HG02588 (cell line): Measurements from ENCODE around the gene AUTS2.

Source experiments
- ATAC-seq: cut with Tn5 transposase; IDR thresholded peaks from one replicate; pipeline ENCODE4 v1.9.1; 2021; ENCODE audit warnings: mild to moderate bottlenecking, moderate library complexity; ENCODE audit not compliant: unreplicated experiment

Gene AUTS2

DNA sequence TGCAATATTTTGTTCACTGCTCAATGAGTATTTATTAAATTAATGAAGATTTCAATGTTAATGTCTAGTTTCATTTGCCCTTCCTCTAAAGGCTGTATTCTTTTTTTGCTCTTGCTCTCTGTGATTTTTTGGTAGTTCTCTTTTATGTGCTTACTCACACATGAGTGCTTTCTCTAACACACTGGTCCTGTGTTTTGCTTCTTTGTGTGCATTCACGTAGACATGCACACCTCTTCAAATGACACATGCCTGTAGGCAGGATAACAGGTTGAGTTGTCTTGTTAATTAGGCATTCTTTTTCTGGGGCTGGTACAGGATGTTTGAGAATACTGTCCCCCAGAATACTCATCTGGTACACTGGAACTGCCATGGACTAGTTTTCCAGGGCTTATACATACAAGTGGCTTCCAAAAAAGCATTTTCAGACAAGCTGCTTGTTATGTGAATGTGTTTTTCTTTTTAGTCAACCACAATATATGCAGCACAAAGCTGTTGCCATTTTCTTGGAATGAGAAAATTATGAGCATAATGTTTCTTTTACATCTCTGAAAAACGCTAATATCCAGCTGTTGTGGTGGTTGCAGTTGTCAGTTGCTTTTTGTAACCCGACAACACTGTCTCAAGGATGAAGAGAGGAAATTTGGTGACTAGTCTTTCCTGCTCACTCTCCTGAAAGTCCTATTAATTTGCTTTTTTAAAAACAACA, 416.4 kb downstream of the AUTS2 start:
- no peak for ATAC-seq

DNA sequence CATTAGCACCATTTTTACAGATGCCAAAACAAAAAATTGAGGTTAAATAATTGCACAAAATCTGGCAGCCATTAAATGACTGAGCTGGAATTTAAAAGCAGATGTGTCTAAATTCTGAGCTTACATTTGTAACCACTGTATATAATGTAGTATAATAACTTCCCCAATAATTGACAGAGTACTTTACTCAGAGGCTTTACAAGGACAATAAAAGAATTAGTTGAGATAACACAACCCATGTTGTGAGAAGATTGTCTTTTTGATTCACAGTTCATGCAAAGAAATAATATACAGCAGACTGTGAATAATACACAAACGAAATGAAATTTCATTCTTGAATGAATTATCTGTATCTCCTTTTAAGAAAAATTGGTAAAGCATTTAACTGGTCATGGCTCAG, 417.1 kb downstream of the AUTS2 start:
- no peak for ATAC-seq

DNA sequence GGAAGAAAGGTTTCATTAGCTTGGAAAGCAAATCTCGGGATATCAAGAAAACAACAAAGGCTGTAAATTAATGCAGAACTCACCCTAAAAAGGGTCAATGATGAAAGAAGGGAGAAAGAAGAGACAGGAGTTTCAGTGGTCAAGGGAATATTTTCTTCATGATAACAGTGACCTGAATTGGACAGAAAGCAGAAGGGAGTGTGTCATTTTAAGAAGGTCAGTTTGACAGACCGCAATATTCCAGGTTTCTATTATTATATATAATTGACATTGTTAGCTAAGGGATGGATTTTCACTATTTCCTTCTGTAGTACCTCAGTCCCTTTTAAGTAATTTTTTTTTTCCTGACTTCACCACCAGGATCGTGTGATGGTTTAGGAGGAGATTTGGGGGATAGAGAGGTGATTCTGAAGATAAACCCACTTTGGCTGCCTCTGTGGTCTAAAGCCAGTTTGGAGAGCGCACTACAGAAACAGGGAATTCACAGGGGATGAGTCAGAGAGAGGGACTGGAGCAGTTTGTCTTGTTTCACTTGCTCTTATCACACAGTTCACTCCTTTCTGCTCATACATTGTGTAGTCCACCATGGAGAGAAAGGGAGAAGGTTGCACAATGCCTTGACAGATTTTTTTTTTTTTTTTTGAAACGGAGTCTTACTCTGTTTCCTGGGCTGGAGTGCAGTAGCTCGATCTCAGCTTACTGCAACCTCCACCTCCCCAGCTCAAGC, 417.9 kb downstream of the AUTS2 start:
- no peak for ATAC-seq

DNA sequence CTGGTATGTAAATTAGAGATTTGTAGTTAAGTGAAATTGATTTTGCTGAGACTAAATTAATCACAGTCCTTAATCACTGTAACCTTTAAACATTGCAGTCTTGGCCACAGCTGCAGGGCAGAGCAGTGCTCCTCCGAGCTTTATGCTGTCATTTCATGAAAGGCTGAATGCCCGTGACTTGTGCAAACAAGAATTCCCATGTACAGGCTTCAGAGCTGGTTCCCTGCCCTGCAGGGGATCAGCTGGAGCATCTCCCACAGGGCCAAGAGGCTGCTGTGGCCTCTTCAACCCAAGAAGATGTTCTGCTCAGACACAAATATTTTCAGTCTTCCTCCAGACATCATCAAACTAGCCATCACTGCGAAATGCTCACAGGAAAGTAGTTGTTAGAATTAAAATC, 419.1 kb downstream of the AUTS2 start:
- ATAC-seq: no peak

DNA sequence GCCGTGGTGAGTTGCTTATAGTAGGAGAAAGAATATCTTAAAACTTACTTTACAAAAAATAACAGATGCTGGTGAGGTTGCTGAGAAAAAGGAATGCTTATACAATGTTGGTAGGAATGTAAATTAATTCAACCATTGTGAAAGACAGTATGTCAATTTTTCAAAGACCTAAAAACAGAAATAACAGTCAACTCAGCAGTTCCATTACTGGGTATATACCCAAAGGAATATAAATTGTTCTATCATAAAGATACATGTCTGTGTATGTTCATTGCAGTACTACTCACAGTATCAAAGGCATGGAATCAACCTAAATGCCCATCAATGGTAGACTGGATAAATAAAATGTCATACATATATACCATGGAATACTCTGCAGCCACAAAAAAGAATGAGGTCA, 420.4 kb downstream of the AUTS2 start:
- no peak for ATAC-seq

DNA sequence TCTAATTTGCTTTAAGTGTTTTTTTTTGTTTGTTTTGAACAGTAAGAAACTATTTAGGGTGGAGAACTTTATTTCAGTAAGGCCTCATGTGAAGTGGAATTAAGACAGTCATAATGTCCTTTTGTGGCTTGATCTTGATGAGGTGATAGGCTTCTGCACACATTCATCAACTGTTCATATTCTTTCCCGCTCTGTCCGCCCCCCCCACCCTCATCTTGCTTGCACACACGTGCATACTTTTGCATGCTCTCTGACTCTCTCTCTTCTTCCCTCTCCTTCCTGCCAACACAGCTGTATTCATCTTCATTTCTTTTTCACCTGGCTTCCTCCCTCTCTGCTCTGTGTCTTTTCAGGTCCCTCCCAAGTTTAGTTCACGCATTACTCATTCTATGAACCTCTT, 429.6 kb downstream of the AUTS2 start:
- no peak for ATAC-seq

DNA sequence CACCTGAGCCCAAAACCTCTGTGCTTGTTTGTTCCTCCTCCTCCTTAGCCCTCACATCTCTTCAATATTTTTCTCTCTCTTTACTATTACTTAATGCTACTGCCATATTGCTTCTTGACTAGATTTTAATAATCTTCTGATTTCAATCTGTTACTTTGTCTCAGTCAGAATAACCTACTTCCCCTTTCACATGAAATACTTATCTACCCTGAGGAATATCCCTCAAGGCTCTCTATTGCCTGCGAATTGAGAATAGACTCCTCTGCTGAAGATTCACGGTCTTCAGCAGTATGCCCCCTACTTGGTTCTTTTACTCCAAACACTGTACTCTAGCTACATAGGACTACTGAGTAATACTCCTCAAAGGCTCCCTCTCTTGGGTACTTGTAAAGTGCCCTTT, 430.3 kb downstream of the AUTS2 start:
- ATAC-seq: no peak

DNA sequence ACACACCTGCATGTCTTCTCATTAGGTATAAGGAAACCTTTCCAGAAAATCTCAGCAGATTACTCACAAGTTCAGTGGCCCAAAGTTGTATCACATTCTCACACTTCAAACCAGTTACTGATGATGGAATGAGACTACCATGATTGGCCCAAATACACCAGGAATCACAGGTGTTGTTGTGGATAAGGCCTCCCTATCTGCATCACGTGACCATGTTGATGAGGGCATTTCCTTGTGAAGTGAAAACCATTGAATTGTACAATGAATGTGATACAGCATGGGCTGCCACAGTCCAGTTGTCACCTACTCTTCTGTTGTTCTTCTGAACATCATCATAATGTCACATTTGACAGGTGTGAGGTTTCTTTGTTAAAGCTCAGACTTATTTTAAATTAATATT, 431.7 kb downstream of the AUTS2 start:
- ATAC-seq: no peak

DNA sequence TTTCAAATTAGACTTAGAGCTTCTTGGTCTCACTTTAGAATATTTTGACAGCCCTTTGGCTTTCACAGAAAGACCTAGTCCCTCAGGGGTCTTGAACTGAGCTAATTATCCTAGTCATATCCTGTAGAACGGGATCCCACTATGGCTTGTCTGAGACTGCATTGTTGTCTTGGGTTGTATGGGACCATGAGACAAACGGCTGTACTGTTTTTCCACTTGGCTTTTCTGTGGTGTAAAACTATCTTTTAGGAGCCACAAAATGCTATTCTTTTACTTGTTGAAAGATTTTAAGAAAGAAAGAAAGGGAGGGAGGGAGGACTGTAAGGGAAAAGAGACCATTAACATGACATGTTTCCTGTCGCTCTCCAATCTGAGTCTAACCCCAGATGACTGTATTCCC, 432.5 kb downstream of the AUTS2 start:
- no peak for ATAC-seq

DNA sequence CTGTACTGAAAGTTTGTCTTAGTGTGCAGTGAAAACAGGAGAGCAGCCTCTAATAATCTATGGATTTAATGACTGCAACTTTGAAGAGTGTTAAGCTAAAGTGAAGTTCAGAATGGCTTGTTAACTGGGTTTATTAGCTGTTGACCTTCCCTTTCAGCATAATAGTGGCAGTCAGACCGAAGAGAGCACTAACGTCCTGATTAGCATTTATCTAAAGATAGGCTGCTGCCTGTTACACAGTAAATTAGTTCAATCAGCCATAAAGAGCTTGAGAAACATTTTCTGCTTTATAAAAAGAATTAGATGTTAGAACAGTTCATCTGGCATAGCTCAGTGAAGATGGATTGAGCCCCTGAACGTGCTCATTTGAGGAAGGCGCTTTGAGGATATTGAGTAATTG, 433.0 kb downstream of the AUTS2 start:
- no peak for ATAC-seq

DNA sequence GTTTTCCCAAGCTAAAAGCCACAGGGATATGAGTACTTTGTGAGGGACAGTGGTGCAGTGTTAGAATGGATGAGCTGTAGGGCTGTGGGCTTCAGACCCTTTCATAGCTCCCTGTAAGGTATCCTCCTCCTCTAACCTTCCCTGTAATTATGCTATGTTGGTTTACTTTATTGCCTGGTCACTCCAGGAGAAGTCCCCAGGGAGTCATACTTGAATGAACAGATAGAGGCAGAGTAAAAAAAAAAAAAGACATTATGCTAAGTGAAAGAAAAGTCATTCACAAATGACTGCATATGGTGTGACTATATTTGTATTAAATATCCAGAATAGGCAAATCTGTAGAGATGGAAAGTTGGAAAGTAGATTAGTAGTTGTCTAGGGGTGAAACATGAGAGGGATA, 434.4 kb downstream of the AUTS2 start:
- no peak for ATAC-seq

DNA sequence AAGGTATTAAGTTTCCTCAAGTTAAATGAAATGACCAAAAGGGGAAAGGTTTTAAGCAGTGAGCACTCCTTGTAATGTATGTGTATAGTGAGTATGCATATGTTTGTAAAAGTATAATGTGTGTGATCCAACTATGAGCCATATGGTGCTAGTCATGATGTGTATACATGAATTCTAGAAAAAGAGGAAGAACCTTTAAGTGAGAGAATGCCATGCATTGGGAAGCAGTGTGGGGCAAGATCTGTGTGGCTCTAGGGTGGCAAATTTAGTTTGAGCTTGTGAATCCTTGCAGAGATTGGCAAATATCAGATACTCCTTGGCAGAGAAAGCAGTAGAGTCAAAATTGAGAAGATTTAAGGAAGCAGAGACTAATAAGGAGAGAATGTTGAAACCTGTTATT, 435.0 kb downstream of the AUTS2 start:
- ATAC-seq: no peak

DNA sequence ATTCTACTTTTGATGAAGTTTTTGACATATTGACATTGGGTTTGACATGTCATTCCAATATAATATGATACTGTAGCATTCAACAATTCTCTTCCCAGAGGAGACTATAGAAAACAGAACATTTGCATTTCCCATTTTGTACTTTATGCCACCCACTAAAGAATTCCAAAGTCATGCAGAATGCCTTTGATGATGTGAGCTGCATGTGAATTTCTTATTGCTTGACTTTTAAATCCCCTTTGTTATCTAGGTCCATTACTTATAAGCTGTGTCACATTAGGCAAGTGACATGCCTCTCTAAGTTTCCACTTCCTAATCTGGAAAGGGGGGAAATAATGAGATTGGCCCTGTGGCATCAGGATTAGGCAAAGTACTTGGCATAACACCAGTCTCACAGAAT, 436.7 kb downstream of the AUTS2 start:
- no peak for ATAC-seq

DNA sequence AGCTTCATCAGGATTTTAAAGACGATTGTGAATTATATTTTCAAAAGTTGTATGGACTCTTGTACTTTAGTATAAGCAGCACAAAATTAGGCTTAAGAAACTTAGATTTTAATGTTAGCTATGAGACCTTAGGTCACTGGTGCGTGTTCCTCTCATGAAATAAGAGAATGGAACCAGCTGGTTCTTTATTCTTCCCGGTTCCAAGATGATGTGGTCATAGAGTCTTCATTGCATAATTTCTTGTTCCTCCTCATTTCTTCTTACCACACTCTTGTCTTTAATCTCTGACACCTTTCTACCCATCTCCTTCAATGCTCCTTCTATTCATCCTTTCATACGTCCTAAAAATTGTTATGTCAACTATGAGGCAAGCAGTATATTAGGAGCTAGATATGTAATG, 437.2 kb downstream of the AUTS2 start:
- ATAC-seq: no peak

DNA sequence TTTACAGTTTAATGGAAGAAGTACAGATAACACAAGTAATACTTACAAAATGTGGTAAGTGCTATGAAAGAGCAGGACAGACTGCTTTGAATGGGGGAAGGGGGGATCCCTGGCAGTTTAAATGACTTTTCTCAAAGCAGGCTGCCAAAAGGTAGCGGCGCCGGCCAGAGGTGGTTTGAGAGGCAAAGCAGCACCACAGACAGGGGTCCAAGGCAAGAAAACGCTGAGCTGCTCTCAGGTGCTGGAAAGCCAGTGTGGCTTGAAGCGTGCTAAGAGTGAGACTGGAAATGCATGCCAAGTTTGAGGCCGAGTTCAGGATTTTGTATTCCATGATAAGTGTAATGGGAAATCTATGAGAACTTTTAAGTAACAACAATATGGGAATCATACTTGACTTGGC, 437.7 kb downstream of the AUTS2 start:
- ATAC-seq: no peak

DNA sequence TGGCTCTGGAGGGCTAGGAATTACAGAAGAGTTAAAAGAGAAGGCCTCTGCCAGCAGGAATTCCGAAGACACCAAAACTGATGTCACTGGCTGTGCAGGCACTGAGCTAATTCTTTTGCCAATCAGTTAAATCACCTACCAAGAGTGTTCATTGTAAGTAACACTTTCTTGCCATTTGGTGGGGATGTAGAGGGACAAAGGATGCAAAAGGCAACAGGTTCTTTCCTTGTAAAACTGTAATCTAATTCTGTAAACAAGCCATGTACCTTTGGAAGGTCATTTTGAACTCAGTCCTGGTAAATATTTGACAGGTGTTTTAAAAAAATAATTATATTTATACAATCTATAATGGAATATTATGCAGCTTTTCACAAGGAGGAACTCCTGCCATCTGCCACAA, 438.4 kb downstream of the AUTS2 start:
- no peak for ATAC-seq

DNA sequence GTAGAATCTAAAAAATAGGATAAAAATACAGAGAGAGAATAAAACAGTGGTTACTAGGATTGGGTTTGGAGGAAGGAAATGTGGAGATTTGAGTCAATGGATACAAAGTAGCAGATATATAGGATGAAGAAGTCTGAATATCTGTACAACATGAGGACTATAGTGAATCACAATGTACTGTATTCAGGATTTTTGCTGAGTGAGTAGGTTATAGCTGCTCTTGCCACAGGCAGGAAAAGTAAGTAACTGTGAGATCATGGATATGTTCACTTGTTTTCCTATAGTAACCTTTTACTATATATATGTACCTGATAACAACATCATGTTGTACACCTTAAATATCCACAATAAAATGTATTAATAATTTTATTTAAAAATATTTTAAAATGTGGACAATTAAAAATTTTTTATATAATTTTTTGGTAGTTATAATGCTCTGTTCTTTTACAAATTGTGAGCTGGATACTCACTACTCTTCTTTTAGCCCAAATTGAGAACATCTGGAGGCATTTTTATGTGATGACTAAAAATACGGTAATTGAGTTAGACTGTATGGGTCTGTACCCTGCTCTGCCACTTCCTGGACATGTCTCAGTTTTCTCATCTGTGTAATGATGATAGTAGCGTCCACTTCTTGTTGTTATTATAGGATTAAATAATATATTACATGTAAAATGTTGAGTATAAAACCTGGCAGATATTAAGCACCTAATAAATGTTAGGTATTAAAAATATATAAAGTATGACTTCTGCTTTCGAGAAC, 439.1 kb downstream of the AUTS2 start:
- no peak for ATAC-seq

DNA sequence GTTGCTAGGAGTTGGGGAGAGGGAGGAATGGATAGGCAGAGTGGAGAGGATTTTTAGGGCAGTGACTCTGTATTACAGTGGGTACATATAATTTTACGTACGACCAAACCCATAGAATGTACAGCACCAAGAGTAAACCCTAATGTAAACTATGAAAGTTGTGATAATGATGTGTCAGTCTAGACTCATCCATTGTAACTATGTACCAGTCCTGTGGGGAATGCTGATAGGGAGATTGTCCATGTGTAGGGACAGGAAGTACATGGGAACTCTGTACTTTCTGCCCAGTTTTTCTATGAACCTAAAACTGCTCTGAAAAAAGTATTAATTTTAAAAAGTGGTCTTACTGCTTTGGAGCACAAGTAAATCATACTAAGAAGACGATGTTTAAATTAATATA, 441.8 kb downstream of the AUTS2 start:
- ATAC-seq: no peak

DNA sequence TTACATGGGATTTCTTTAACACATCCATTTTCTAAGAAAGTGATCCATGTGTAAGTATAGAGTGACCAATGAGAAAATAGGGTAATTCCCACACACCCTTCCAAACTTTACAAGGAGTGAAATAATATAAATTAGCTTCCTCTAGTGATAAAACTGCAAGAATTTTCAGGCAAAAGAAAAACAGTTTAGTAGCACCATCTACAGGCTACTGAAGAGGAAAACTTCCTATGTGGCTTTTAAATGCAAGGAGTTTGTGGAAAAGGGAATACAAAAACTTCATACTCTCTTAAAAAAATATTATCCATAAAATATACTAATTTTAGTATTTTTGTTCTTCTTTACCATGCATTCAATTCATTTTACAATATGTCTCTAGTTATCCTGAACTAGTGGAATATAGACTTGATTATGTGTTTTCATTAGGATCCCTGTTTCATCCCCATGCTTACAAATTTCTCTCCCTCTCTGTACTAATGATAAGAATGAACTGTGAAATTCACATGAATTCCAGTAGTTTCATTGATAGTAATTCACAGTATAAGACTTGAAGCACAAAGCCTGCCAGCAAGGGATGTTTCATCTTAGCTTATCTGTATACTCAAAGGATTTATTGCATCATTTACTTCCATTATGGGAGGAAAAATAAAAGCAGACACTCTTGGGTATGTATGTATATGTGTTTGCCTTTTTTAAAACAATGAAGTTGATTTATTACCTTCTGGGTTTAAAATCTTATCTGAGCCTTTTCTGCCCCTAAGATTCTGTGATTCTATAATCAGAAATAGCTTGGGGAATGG, 442.9 kb downstream of the AUTS2 start:
- no peak for ATAC-seq

DNA sequence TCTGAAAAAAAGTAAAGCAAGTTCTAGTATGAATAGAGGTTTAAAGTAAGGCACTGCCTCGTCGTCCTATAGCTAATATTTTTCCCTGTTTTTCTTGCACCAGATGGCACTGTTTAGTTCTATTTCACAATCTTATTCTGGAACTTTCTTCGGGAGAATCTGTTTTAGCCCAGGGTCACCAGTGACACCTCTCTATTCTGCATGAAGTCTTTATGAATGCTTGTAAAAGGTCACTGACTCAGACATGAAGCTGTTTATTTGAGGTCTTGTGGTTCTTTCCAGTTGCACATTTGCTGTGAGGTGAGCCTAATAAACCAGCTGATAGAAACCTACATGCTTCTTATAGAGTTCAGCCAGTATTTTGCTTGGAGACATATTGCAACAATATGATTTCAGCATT, 444.3 kb downstream of the AUTS2 start:
- ATAC-seq: no peak

DNA sequence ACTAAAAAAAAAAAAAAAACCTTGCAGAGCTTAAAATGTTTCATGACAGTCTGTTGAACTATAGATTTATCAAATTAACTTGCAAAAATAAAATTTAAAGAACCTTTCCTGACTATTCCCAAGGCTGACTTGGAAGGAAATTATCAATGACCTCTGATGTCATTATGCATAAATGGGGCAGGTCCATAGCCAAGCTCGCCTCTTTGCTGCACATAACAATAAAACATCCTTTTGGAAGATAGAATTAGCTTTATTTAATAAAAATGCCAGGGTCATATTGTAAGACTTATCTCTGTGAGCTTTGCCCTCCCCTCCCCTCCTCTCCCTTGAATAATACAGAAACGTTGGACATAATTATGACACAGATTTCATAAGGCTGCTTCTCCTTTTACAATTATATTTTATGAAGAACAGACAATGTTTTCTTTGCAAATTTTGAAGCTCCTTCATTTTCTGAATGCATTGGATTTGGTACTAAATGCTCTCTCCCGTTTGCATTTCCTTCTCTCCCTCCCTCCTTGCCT, 444.8 kb downstream of the AUTS2 start:
- ATAC-seq: no peak
